ENCODE measurements around the gene GAS2L2. TPM values are rescaled to one million over a fixed set of nuclear protein-coding genes. Genes with fewer than 3 reads are reported as not detected.
A peak's percentile ranks its signal among the peaks of the same experiment; 100 is the strongest.

GAS2L2 gene
- total RNA-seq, 4 donors from 2014 or later: not detected

DNA sequence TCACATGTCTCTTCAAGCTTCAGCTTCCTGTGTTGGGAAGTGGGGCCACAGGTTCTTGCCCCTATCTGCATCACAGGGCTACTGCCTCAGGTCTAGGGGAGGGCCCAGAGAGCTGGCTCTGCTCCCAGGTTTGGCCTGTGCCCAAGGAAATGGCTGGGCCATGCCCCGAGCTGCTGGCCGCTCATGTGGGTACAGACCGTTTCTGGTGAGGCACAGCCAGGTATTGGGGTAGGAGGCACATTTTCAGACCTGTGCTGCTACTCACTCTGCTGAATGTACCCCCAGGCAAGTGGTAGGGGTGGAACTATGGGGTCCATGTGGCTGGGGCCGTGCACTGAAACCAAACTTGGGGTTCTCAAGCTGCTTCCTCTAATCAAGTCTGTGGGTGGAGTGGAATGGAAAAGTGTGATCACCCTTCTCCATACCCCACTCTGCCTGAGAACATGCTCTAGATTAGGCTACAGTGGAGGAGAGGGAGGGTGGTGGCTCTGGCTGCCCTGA, 4.6 kb downstream of the GAS2L2 start:
- Histone ChIP-seq H3K36me3 (no peaks in the 10 kb centered on the region), H3K9me3 (no peaks in the 10 kb centered on the region), H3K4me1 (peaks cover 9 to 12% of the 10 kb centered on the region in 2 donors), H3K27me3 (no peaks in the 10 kb centered on the region), H3K4me3 (replicated peaks in 1 of 3) (no peak overlapping the region), H3K27ac (no peak overlapping the region)
- TF ChIP-seq POLR2A (IDR thresholded peaks at IDR 0.05): no peak
- TF ChIP-seq, protein P1, sequence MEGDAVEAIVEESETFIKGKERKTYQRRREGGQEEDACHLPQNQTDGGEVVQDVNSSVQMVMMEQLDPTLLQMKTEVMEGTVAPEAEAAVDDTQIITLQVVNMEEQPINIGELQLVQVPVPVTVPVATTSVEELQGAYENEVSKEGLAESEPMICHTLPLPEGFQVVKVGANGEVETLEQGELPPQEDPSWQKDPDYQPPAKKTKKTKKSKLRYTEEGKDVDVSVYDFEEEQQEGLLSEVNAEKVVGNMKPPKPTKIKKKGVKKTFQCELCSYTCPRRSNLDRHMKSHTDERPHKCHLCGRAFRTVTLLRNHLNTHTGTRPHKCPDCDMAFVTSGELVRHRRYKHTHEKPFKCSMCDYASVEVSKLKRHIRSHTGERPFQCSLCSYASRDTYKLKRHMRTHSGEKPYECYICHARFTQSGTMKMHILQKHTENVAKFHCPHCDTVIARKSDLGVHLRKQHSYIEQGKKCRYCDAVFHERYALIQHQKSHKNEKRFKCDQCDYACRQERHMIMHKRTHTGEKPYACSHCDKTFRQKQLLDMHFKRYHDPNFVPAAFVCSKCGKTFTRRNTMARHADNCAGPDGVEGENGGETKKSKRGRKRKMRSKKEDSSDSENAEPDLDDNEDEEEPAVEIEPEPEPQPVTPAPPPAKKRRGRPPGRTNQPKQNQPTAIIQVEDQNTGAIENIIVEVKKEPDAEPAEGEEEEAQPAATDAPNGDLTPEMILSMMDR (IDR thresholded peaks at IDR 0.05): no peak
- peak; percentile 40 to 46 for DNase-seq
- WGBS, 2 donors: 16 to 41% methylated on average over 4 of the region's 4 CpGs
- intact Hi-C loops (cut with DNase I): loop anchor here (5.0 kb wide), 1 partner anchor 136 kb away; no protein-coding TSS in a partner anchor

DNA sequence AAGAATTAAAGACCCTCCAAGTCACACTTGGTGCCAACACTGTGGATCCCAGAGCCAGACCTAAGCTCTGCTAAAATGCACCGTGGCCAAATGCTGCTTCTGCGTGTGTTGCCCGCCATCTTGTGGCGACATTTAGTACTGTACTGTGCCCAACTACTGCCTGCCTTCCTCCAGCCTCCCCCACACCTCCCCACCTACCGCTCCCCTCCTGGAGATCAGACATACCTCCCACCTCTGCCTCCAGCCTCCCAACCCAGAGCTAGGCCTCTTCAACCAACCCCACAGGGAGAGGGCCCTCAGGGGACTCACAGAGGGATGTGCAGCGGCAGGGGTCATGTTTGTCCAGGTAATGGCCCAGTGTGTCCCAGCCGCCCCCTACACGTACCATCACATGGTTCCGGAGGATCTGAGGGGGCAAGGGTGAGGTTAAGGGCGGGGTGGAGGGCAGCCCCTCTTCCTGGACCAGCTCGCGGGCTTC, 5.5 kb downstream of the GAS2L2 start:
- intact Hi-C loops (cut with DNase I): loop anchor here (5.0 kb wide), 1 partner anchor 135 kb away; no protein-coding TSS in a partner anchor
- H3K27ac ChIP-seq: no peak overlapping the region

DNA sequence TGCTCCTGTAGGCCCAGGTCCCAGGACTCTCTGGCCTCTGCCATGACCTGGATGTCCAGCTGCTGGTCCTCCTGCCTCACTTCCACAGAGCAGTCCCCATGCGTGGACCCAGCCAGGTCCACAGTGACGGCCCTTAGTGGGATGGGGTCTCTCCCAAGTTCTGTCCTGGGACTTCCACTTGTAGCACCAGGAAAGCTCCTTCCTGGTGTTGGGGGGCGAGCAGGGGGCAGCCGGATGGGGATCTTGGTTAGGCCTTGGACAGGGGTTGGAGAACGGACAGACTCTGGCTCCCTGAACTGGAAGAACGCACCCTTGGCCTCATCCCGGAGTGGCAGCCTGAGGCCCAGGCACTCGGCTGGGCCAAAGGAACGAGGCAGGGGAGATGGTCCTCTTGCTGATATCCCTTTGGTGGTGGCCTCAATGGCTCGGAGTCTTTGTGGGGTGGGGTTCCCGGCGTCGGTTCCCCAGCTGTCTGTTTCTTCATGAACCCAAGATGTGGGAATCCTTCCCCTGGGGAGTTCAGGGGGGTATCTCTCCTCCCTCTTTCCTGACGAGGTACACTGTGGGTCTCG, 7.2 kb downstream of the GAS2L2 start:
- Histone ChIP-seq H3K9me3 (no peaks in the 10 kb centered on the region), H3K27me3 (peaks cover 6% of the 10 kb centered on the region), H3K4me3 (replicated peaks in 1 of 3) (no peak overlapping the region), H3K36me3 (no peaks in the 10 kb centered on the region), H3K4me1 (peaks cover 4 to 13% of the 10 kb centered on the region in 2 donors), H3K27ac (no peak overlapping the region)
- intact Hi-C loops (cut with DNase I): loop anchor here (5.0 kb wide), 1 partner anchor 134 kb away; no protein-coding TSS in a partner anchor
- WGBS, 2 donors: 86 to 88% methylated on average over 10 to 15 of the region's 15 CpGs
- no peak for DNase-seq
- TF ChIP-seq, protein P1 (IDR thresholded peaks at IDR 0.05): no peak
- no peak for TF ChIP-seq POLR2A (IDR thresholded peaks at IDR 0.05)

More for the DNA sequence above, 5.5 kb downstream of the GAS2L2 start:
- H3K9me3 ChIP-seq: no peaks in the 10 kb centered on the region
- WGBS, 2 donors: 4 to 25% methylated on average over 5 to 12 of the region's 12 CpGs
- H3K4me1 ChIP-seq: peaks cover 5% of the 10 kb centered on the region in 2 donors
- H3K4me3 ChIP-seq (replicated peaks in 1 of 3): no peak overlapping the region
- TF ChIP-seq, protein P1 (IDR thresholded peaks at IDR 0.05): peak; percentile 82 to 94 (median 90)
- TF ChIP-seq POLR2A (IDR thresholded peaks at IDR 0.05): no peak
- DNase-seq: peak; percentile 81 to 83
- H3K27me3 ChIP-seq: no peaks in the 10 kb centered on the region
- H3K36me3 ChIP-seq: no peaks in the 10 kb centered on the region

DNA sequence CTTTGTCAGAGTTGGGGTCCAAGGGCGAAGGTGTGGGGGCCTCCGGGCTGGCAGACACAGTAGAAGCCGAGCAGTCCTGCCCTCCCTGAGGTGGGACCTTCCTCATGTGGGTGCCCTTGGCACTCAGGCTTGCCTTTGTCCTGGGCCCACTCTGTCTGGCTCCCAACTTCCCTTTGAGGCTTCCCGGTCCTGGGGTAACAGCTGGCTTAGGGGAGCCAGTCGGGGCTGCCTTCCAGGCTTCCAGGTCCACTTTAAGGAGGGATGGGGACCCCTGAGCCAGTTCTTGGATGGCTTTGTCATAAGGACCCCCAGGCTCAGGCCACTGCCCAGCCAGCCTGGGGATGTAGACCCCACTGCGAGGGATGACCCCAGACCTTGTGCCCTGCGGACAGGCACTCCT, 7.8 kb downstream of the GAS2L2 start:
- H3K27me3 ChIP-seq: peaks cover 6% of the 10 kb centered on the region
- intact Hi-C loops (cut with DNase I): loop anchor here (5.0 kb wide), 1 partner anchor 133 kb away; no protein-coding TSS in a partner anchor

More for the DNA sequence above, 7.8 kb downstream of the GAS2L2 start:
- DNase-seq: no peak
- 87% methylated on average over 7 of the region's 7 CpGs; no CpG with 5 or more reads in 1 of the 2 donors for WGBS, 2 donors
- Histone ChIP-seq H3K9me3 (no peaks in the 10 kb centered on the region), H3K4me3 (replicated peaks in 1 of 3) (no peak overlapping the region), H3K4me1 (peaks cover 4 to 14% of the 10 kb centered on the region in 2 donors), H3K27ac (no peak overlapping the region), H3K36me3 (no peaks in the 10 kb centered on the region)
- TF ChIP-seq POLR2A (IDR thresholded peaks at IDR 0.05): no peak
- TF ChIP-seq, protein P1 (IDR thresholded peaks at IDR 0.05): no peak

All from thyroid gland (tissue), 4 donors.